Measurements from ENCODE around the gene RGS5.

GRCh38 chr1:163196449-163196787 lies 6.3 kb downstream of the RGS5 start:
- TF ChIP-seq CTCF (IDR thresholded peaks at IDR 0.05) (no peak), POLR2A (IDR thresholded peaks at IDR 0.05) (no peak), POLR2AphosphoS5 (IDR thresholded peaks at IDR 0.05) (no peak)
